Measurements from ENCODE around the gene MOGAT1.
"Not testable (repeated sequence)": the region's sequence is repeated elsewhere in the genome, so short reads cannot be mapped to it uniquely, and the experiment has no call there.

The MOGAT1 gene

DNA sequence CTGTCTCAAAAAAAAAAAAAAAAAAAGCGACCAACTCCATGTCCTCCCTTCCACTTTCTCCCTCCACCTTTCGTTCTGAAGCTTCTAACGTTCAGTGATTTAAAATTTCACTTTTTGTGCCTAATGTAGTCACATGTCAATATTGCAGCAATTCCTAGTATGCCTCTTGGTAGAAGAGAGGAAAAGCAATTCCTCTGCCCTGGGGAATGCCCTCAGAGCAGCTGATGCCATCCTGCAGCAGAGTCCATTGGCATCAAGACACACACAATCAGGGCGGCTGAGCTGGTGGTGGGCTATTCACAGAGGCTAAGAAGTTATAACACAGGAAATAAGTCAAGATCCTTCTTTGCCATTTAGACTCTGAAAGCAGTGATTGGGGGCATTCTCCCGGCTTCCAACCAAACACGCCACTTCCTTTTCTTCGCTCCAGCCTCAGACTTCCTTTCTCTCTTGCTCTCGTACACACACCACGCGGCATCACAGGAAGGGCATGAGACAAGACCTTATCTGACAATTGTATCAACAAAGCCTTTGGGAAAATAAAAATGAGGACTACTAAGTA, 71.9 kb downstream of the MOGAT1 start:
- Histone ChIP-seq H3K36me3 (ENCODE audit: insufficient read depth, low read length) (no peaks in the 10 kb centered on the region), H3K27me3 (ENCODE audit: insufficient read depth, low read length) (no peaks in the 10 kb centered on the region), H2AFZ (ENCODE audit: low read depth, low read length) (no peak overlapping the region), H3K9me3 (ENCODE audit: low read length) (no peaks in the 10 kb centered on the region), H3K4me1 (ENCODE audit: insufficient read depth, low read length) (peaks cover 4% of the 10 kb centered on the region), H3K4me3 (ENCODE audit: low read length) (no peak overlapping the region)

DNA sequence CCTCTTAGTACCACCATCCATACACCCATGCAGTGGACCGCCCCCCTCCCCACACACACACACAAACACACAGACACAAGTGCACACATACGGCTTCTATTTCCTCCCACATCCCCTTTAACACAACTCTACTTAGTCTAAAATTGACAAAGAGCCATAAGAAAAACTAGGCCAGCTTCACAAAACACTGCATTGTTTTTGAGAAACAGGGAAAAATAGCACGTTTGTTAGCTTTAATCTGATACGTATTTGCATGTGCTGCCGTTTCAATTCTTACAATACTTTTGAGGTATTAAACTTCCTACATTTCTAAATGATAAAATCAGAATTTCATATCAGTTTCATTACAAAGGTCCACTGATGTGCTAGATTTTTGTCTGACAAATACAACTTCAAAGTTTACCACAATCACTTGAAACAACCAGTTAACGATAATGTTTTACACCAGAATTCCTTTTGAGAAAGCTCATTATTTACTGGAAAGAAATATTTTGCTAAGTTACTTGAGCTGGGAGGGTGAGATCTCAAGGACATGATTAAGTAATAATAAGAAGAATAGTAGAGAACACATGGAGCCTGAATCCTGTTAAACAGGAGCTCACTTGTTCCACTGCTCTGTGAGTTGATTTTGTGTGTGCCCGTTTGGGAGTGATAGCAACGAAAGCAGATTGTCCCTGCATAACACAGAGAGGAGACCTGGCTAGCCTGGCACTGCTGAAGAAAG, 74.5 kb downstream of the MOGAT1 start:
- Histone ChIP-seq H3K9me3 (ENCODE audit: low read length) (no peaks in the 10 kb centered on the region), H2AFZ (ENCODE audit: low read depth, low read length) (no peak overlapping the region), H3K36me3 (ENCODE audit: insufficient read depth, low read length) (no peaks in the 10 kb centered on the region), H3K4me1 (ENCODE audit: insufficient read depth, low read length) (peaks cover 4% of the 10 kb centered on the region), H3K4me3 (ENCODE audit: low read length) (no peak overlapping the region), H3K27me3 (ENCODE audit: insufficient read depth, low read length) (no peaks in the 10 kb centered on the region)

DNA sequence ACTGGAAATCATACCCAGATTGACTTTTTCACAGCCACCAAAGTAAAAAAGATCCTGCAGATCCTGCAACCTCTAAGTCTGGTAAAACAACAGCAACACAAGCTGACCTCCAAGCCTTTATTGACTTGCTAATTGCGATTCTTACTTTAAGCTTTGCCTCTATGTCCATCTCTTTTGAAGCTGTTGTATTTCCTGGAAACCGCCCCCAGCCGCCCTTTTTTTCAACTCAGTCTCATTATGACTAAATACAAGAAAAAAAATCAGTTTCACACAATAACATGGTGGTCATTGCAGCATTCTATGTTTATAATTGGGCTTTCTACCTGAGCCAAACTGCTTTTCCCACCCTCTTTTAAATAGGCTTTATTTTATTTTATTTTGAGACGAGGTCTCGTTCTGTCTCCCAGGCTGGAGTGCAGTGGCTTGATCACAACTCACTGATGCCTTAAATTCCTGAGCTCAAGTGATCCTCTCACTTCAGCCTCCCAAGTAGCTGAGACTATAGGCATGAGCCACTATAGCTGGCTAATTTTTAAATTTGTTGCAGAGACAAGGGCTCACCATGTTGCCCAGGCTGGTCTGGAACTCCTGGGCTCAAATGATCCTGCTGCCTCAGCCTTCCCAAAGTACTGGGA, 76.2 kb downstream of the MOGAT1 start:
- no peak overlapping the region for H3K4me3 ChIP-seq (ENCODE audit: low read length)
- H3K27me3 ChIP-seq (ENCODE audit: insufficient read depth, low read length): no peaks in the 10 kb centered on the region
- H3K36me3 ChIP-seq (ENCODE audit: insufficient read depth, low read length): no peaks in the 10 kb centered on the region
- H3K4me1 ChIP-seq (ENCODE audit: insufficient read depth, low read length): peaks cover 7% of the 10 kb centered on the region
- peak overlapping the region; percentile 51 for H2AFZ ChIP-seq (ENCODE audit: low read depth, low read length)
- no peaks in the 10 kb centered on the region for H3K9me3 ChIP-seq (ENCODE audit: low read length)

DNA sequence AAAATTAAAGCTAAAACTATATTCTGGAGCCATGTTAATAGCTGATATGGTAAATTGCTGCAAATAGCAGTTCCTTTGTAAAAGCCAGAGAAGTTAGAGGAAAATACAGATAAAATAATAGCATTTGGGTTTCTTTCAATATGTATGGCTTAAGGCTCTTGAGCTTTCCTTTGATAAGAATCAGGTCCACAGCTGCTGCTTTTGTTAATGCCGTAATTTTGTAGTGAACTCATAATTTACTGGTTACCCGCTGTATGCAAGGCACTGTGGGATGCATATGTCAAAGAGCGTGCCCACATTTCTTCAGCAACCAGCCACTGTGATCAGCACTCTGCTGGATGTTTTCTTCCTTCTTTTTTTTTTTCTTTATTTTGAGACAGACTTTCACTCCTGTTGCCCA, 79.1 kb downstream of the MOGAT1 start:
- H3K9me3 ChIP-seq (ENCODE audit: low read length): no peaks in the 10 kb centered on the region
- H3K27me3 ChIP-seq (ENCODE audit: insufficient read depth, low read length): no peaks in the 10 kb centered on the region
- H3K4me3 ChIP-seq (ENCODE audit: low read length): no peak overlapping the region
- no peak overlapping the region for H2AFZ ChIP-seq (ENCODE audit: low read depth, low read length)
- H3K4me1 ChIP-seq (ENCODE audit: insufficient read depth, low read length): peaks cover 7% of the 10 kb centered on the region
- no peaks in the 10 kb centered on the region for H3K36me3 ChIP-seq (ENCODE audit: insufficient read depth, low read length)

DNA sequence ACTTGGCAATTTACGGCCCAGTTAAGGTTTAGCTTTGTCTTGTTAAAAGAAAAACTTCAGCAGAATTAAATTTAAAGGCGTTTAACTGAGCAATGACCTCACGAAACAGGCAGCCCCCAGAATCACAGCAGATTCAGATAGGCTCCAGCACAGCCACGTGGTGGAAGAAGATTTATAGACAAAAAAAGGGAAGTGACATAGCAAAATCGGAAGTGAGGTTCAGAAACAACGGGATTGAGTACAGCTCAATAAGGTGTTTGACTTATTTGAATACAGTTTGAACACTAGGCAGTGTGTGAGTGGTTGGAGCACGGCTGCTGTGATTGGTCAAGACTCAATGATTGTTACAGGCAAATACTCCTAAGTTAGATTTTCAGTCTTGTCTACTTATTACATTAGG, 79.8 kb downstream of the MOGAT1 start:
- Histone ChIP-seq H3K27me3 (ENCODE audit: insufficient read depth, low read length) (no peaks in the 10 kb centered on the region), H3K4me1 (ENCODE audit: insufficient read depth, low read length) (peaks cover 7% of the 10 kb centered on the region)

DNA sequence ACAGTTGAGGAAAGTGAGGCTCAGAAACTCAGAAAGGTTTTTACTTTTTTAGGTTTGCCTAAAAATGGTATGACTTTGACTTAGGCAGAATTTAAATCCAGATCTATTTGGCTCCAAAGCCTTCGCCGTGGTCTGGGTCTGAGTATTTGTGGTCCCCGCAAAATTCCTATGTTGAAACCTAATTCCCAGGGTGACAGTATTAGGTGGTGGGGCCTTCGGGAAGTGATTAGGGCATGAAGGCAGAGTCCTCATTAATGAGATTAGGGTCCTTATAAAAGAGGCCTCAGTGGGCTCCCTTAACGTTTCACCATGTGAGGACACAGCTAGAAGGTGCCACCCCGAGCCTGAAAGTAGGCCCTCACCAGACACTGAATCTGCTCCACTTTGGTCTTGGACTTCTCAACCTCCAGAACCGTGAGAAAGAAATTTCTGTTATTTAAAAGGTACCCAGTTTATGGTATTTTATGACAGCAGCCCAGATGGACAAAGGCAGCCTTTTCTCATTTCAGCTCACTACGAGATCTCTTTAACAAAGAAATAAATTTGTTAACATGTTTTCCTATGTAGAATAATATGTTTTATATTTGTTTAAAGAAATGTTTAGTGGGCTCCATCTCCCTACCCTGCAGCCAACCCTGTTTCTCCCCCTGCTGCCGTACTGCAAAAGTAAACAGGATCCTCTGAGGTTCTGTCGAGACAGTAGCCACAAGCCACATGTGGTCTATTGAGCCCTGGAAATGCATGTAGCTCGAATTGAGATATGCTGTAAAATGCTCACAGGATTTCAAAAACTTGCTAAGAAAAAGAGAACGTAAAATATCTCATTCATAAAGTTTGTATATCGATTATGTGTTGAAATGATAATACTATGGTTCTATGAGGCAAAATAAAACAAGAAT, 80.6 kb downstream of the MOGAT1 start:
- H3K9me3 ChIP-seq (ENCODE audit: low read length): no peaks in the 10 kb centered on the region
- H3K4me1 ChIP-seq (ENCODE audit: insufficient read depth, low read length): peaks cover 7% of the 10 kb centered on the region
- no peak overlapping the region for H3K4me3 ChIP-seq (ENCODE audit: low read length)
- H3K36me3 ChIP-seq (ENCODE audit: insufficient read depth, low read length): no peaks in the 10 kb centered on the region
- H2AFZ ChIP-seq (ENCODE audit: low read depth, low read length): no peak overlapping the region
- H3K27me3 ChIP-seq (ENCODE audit: insufficient read depth, low read length): no peaks in the 10 kb centered on the region

More for the DNA sequence above, 79.8 kb downstream of the MOGAT1 start:
- H2AFZ ChIP-seq (ENCODE audit: low read depth, low read length): no peak overlapping the region
- H3K9me3 ChIP-seq (ENCODE audit: low read length): no peaks in the 10 kb centered on the region
- H3K36me3 ChIP-seq (ENCODE audit: insufficient read depth, low read length): no peaks in the 10 kb centered on the region
- no peak overlapping the region for H3K4me3 ChIP-seq (ENCODE audit: low read length)

DNA sequence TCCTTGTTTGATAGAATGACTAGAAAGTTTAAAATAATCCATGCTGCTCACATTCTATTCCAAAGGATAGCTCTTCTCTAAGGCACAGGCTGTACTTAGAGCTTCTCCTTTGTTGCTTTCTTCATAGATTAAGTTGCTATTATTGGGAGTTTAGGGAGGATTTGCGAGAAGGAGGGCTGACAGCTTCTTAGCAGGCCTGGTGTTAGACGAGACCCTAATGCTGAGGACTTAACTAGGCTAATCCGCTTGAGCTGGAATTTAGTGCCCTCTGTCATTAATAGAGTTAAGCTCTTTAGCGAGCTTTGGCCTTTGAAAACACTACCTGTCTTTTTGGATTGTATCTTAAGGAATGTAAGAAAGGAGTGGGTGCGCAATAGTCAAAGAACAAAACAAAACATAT, 81.3 kb downstream of the MOGAT1 start:
- H2AFZ ChIP-seq (ENCODE audit: low read depth, low read length): no peak overlapping the region
- H3K4me3 ChIP-seq (ENCODE audit: low read length): no peak overlapping the region
- peaks cover 3% of the 10 kb centered on the region for H3K4me1 ChIP-seq (ENCODE audit: insufficient read depth, low read length)
- no peaks in the 10 kb centered on the region for H3K36me3 ChIP-seq (ENCODE audit: insufficient read depth, low read length)
- H3K27me3 ChIP-seq (ENCODE audit: insufficient read depth, low read length): no peaks in the 10 kb centered on the region
- no peaks in the 10 kb centered on the region for H3K9me3 ChIP-seq (ENCODE audit: low read length)

DNA sequence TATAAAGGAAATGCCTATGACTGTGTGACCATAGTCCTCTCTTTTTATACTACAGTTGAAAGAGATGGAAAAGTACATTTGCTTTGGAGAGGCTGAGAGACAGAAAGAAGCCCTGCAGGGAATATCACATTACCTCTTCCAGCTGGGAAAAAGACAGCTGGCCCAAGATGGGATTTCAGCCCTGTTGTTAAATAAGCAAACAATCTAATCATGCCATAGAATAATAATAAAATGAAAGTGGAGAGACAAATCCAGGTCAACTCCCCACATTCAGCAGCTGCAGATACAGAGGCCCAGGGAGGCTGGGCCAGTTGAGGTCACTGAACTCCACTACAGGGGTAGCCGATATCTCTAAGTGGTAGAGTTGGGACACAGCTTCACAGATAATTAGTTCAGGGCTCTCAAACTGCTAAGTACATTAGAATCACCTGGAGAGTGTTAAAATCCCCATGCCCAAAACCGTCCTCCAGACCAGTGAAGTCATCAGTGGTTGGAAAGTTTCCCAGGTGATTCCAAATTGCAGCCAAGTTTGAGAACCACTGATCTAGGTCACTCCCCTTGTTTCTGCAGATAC, 81.9 kb downstream of the MOGAT1 start:
- Histone ChIP-seq H3K4me1 (ENCODE audit: insufficient read depth, low read length) (peaks cover 3% of the 10 kb centered on the region), H3K27me3 (ENCODE audit: insufficient read depth, low read length) (no peaks in the 10 kb centered on the region), H3K9me3 (ENCODE audit: low read length) (no peaks in the 10 kb centered on the region), H2AFZ (ENCODE audit: low read depth, low read length) (no peak overlapping the region), H3K36me3 (ENCODE audit: insufficient read depth, low read length) (no peaks in the 10 kb centered on the region), H3K4me3 (ENCODE audit: low read length) (no peak overlapping the region)

DNA sequence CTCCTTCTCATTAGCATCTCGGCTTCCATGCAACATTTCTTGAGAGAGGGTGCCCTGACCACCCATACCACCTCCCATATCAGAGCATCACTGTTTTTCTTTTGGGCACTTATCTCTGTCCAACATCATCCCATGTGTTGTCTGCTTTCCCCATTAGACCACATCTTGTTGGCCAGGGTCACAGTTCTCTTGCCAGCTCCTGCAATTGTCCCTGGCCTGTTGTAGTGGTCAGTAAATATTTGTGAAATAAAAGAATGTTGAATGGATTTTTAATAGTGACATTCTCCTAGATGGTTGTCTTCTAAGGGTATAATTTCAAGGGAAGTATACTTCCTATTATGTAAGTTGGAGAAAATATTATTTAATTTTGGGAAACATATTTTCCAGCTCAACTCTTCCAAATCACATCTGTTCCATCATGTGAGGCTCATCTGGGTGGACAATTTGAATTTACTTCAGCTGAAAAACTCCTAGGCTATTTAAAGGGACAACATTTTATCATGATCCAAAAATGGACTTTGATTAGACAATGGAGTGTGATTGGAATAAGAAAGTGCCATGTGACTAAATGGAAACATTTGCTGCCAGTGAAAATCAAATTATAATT, 83.0 kb downstream of the MOGAT1 start:
- no peak overlapping the region for H3K4me3 ChIP-seq (ENCODE audit: low read length)
- H3K9me3 ChIP-seq (ENCODE audit: low read length): no peaks in the 10 kb centered on the region
- no peaks in the 10 kb centered on the region for H3K27me3 ChIP-seq (ENCODE audit: insufficient read depth, low read length)
- no peaks in the 10 kb centered on the region for H3K36me3 ChIP-seq (ENCODE audit: insufficient read depth, low read length)
- H2AFZ ChIP-seq (ENCODE audit: low read depth, low read length): no peak overlapping the region
- peaks cover 3% of the 10 kb centered on the region for H3K4me1 ChIP-seq (ENCODE audit: insufficient read depth, low read length)

DNA sequence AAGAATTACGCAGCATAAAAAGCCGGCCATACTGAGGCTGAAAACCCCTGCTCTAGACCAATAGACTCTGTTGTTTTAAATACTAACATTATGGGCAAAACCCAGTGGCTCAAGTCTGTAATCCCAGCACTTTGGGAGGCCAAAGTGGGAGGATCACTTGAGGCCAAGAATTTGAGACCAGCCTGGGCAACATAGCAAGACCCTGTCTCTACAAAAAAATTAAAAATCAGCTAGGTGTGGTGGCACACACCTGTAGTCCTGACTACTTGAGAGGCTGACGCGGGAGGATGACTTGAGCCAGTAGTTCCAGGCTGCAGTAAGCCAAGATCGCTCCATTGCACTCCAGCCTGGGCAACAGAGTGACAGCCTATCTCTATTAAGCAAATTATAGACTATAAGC, 84.1 kb downstream of the MOGAT1 start:
- not testable (repeated sequence) for H3K9me3 ChIP-seq (ENCODE audit: low read length); H2AFZ ChIP-seq (ENCODE audit: low read depth, low read length); H3K4me1 ChIP-seq (ENCODE audit: insufficient read depth, low read length); H3K27me3 ChIP-seq (ENCODE audit: insufficient read depth, low read length); H3K36me3 ChIP-seq (ENCODE audit: insufficient read depth, low read length); H3K4me3 ChIP-seq (ENCODE audit: low read length)

DNA sequence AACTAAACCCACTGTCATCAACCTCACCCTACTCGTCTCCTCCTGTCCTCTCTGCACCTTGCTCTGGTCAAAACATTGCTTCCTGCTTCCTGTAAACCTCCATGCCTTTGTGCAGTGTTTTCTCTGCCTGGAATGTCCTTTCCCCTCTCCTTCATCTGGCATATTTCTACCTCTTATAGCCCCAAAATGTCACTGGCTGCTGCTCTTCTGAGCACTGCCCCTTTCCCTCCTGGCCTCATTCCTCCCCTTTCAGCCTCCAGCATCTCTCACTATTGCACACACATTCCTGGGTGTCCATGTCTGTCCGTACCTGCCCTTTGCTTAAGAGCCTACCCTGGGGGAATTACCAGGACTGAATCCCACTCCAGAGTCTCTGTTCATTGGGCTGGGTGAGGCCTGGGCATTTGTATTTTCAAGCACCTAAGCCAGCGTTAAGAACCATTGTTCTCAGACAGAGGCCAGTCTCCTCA, 84.9 kb downstream of the MOGAT1 start:
- no peaks in the 10 kb centered on the region for H3K9me3 ChIP-seq (ENCODE audit: low read length)
- H3K4me1 ChIP-seq (ENCODE audit: insufficient read depth, low read length): peaks cover 3% of the 10 kb centered on the region
- no peaks in the 10 kb centered on the region for H3K27me3 ChIP-seq (ENCODE audit: insufficient read depth, low read length)
- H3K4me3 ChIP-seq (ENCODE audit: low read length): no peak overlapping the region
- no peak overlapping the region for H2AFZ ChIP-seq (ENCODE audit: low read depth, low read length)
- no peaks in the 10 kb centered on the region for H3K36me3 ChIP-seq (ENCODE audit: insufficient read depth, low read length)

DNA sequence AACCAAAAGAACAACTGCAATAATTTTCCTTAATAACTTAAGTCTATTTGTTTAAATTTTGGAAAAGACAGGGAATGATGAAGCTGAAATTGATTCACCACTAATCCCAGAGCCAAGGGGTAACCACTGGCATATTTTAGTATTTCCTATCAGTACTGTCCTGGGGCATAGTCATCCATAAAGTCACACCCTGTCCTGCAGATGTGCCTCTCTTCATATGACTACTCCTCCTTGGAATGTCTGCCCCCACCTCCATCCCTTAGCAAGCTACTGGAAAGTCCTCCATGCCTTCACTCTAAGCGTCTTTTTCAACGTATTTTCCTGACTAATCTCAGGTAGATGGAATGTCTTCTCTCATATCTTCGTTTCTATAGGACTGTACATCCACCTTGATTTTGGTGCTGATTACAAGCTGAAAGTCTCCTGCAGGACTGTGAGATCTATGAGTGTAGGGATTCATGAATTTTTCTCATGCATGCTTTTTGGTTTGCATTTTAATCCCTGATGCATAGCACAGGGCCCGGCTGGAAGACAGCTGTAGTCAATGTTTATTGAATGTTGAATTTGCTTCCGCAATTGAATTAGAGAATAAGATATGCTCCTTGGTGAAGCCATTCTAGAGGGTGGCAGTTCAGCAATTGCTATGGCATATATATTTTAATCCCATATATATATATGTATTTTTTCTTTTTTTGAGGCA, 85.6 kb downstream of the MOGAT1 start:
- Histone ChIP-seq H3K9me3 (ENCODE audit: low read length) (no peaks in the 10 kb centered on the region), H3K36me3 (ENCODE audit: insufficient read depth, low read length) (no peaks in the 10 kb centered on the region), H3K4me3 (ENCODE audit: low read length) (no peak overlapping the region), H3K27me3 (ENCODE audit: insufficient read depth, low read length) (no peaks in the 10 kb centered on the region), H3K4me1 (ENCODE audit: insufficient read depth, low read length) (peaks cover 3% of the 10 kb centered on the region), H2AFZ (ENCODE audit: low read depth, low read length) (no peak overlapping the region)

Data from neuron (in vitro differentiated cells).